ENCODE data around the gene GAA.

The GAA gene

DNA sequence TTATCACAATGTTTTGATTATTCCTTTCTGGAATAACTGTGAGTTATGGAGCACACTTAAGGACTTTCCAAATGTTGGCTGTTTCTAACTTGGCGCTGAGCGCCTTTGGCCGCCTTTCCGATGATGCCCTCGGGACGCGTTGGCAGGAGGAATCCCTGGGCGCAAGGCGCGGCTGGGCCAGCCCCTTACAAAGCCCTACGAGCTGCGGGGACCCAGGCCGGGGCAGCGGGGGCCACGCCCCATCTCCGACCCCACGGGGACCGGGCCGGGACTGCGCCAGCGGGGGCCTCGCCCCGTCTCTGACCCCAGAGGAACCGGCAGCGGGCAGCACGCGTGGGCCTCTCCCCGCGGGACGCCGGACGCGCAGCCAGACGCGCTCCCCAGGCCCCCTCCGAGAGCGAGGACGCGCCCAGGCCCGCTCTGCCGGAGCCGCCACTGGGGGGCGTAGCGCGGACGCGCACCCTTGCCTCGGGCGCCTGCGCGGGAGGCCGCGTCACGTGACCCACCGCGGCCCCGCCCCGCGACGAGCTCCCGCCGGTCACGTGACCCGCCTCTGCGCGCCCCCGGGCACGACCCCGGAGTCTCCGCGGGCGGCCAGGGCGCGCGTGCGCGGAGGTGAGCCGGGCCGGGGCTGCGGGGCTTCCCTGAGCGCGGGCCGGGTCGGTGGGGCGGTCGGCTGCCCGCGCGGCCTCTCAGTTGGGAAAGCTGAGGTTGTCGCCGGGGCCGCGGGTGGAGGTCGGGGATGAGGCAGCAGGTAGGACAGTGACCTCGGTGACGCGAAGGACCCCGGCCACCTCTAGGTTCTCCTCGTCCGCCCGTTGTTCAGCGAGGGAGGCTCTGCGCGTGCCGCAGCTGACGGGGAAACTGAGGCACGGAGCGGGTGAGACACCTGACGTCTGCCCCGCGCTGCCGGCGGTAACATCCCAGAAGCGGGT, at the start of gene GAA:
Gene GAA, plus strand, starts transcription at position 571 of the 935 bp plus-strand sequence. CDS start 3,006 bp downstream, outside the sequence.
- no peak for DNase-seq

DNA sequence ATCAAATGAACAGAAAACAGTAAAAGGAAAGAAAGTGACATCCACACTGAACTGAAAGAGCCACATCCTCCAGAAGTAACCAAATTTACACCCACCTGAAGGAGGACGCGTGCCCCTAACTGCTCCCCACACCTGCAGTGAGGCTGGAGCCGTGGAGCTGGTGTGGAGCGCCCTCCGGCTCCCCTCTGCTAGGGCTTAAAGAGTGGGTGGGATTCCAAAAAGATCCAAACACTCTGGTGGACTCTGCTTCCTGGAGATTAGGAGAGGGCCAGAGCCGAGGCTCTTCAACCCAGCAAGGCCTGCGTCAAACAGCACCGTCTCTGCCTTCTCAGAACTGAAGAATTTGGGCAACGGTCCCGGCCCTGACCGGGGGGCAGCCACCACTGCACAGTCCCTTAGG, 49.7 kb upstream of the GAA start:
- no peak for DNase-seq

DNA sequence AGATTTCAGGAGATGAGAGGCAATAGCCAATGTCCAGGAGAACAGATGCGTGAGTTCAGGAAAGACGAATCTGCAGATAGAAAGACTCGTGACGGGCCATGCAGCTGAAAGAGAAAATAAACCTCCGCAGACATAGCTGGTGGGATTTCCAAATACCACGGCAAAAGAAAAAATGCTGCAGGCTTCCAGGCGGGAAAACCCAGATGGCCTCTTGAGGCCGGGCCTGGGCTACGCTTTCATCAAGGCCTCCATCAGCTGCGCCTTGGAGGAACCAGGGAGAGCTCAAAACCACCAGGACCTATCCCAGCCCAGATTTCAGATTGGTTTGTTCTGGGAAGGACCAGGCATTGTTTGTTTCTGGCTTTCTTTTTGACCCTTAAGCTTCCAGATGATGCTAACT, 48.3 kb upstream of the GAA start:
- no peak for DNase-seq

DNA sequence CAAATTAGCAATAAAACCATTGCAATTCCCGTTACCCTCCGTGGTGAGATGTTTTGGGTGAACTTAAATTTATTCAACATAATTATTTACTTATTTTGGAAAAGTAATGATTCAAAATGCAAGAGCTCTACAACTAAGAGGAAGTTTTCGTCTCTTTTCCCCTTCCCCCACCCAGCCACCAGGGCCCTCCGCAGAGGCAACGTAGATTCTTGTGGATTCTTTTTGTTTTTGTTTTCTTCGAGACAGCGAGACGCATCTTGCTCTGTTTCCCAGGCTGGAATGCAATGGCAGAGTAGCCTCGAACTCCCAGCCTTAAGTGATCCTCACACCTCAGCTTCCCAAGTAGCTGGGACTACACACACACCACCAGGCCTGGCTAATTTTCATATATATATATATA, 45.8 kb upstream of the GAA start:
- DNase-seq: no peak

DNA sequence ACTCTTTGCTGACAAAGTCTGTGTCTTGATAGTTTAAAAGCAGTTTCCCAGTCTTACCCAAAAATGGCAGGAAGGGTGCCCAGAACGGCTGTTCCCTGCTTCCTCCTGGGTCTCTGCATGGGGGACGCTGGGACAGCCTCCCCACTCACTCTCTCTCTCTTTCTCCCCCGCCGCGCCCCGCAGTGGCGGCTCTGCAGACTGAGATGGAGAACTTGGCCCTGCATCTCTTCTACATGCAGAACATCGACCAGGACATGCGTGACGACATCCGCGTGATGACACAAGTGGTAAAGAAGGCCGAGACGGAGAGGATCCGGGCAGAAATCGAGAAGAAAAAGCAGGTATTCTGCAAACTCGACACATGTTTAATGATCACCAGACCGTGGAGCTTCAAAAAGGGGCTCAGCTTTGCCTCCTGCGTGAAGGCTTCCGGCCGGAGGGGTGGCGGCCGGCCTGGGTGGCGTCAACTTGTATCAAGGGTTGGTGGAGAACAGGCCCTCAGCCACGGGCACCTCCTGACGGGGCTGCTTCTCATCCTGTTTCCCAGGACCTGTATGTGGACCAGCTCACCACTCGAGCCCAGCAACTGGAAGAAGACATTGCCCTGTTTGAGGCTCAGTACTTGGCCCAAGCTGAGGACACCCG, 42.9 kb upstream of the GAA start:
- DNase-seq: no peak

DNA sequence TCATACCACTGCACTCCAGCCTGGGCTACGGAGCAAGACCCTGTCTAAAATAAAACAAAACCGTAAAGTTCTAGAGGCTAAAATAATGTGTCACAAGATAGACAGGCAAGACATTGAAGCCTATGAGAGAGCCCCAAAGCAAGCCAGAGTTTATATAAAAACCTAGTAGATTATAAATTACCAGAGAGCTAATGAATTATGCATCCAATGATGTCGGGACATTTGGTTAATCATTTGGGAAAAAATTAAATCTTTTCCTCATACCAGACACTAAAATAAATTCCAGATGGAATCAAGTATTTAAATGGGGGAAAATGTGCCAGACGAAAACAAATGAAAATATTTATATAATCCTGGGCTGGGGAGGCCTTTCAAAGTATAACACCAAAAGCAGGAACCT, 40.7 kb upstream of the GAA start:
- DNase-seq: no peak

DNA sequence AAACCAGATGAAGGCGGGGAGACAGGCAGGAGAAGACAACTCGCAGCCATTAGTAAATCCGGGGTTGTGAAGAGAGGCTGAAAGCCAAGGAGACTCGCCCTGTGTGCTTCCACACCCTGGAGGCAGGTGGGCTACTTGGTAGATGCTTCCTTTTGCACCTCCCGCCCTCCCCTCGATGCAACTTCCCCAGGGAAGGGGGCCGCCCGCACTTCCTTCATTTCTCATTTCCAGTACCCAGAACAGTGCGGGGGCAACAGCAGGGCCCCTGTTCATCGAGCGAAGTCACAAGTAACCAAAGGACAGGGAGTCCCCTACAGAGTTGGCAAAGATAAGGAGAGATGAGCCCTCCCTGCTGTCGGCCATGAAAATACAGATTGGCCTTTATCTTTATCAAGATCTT, 40.0 kb upstream of the GAA start:
- no peak for DNase-seq

DNA sequence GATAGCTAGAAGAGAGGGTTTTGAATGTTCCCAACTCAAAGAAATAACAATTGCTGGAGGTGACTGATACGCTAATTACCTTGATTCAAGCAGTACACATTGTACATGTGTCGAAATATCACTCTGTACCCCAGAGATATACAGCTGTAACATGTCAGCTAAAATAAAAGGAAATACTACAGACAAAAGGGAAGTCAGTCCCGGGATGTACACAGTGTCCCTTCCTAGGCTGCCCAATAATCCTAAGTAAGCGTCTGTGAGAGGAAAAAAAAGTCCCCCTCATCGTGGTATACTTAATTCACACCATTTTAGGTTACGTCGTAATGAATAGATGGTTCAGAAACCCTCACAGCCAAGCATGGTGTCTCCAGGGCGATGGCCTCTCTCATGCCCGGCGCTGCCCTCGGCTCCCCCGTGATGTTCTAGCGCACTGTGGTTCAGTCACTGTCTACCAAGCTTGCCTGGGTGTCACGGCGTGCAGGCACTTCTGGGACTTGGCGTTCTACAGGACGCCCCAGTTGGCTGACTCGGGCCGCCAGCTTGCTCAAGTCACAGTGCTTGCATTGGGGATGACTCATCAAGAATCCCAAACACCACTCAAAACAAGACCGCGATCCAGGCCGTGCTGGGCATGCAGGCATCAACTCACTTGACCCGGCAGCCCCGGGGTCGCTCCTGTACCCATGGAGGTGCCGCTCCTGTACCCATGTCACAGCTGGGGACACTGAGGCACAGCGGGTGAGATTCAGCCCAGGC, 37.4 kb upstream of the GAA start:
- DNase-seq: no peak

DNA sequence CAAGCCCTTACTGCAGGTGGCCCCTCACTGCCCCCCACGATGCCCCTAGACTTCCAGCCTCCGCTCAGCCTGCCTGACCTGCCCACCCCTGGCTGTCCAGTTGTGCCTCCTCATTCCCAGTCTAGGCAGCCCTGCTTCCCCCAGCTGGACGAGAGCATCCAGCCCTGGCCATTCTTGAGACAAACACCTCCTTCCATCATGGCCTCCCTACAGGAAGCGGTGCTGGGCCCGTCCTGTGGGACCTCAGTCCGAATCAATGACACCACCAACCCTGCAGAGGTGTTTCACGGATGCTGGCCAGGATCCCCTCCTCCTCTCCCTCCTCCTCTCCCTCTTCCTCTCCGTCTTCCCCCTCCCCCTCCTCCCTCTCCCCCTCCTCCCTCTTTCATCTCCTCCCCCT, 36.7 kb upstream of the GAA start:
- no peak for DNase-seq

DNA sequence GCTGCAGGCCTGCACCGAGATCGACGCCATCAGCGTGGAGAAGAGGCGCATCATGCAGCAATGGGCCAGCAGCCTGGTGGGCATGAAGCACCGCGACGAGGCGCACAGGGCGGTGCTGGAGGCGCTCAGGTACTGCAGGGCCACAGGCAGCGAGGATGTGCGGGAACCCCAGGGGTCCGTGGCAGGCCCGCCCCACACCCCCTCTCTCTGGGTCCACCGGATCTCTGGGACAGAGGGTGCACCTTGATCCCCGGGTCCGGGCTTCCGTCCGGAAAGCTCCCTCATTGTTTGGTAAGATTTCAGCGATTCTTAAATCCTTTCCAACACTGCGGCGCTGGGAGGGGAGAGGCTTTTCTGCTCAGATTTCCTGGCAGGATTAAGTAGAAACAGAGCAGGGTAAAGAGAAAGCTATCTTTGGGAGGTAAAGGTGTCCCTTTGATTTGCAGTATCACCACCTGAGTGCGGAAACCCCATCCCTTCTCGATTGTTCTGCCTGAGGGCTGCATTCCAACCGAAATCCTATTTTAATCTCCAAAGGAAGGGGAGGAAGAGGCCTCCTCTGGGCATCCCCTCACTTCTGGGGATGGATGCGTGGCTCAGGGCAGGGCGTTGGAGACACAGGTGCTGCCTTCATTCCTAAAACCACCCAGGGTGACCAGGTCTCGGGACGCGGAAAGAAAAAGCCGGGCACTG, 35.8 kb upstream of the GAA start:
- no peak for DNase-seq

DNA sequence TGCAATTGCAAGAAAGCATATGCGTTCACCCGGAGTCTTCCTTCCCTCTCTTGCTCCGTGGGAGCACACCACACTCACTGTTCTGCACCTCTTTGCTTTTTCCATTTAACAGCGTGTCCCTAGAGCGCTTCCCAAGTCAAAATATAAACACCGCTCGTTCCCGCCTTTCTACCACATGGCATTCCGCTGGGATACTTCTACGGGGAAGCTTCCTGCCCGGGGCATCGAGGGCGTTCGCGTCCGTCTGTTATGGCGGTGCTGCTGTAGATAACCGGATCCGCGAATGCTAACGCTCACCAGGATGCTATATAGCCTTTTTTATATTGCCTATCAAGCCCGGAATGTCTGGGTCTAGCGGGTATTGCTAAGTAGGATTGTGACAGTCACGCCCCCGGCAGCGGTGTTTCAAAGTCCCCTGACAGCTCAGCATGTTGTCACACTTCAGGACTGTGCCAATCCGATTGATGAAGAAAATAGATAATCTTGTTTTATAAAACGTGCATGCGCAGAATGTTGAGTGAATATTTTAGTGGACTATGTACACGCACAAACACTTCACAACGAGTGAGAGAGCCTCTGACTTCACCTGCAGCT, 33.9 kb upstream of the GAA start:
- DNase-seq: no peak

DNA sequence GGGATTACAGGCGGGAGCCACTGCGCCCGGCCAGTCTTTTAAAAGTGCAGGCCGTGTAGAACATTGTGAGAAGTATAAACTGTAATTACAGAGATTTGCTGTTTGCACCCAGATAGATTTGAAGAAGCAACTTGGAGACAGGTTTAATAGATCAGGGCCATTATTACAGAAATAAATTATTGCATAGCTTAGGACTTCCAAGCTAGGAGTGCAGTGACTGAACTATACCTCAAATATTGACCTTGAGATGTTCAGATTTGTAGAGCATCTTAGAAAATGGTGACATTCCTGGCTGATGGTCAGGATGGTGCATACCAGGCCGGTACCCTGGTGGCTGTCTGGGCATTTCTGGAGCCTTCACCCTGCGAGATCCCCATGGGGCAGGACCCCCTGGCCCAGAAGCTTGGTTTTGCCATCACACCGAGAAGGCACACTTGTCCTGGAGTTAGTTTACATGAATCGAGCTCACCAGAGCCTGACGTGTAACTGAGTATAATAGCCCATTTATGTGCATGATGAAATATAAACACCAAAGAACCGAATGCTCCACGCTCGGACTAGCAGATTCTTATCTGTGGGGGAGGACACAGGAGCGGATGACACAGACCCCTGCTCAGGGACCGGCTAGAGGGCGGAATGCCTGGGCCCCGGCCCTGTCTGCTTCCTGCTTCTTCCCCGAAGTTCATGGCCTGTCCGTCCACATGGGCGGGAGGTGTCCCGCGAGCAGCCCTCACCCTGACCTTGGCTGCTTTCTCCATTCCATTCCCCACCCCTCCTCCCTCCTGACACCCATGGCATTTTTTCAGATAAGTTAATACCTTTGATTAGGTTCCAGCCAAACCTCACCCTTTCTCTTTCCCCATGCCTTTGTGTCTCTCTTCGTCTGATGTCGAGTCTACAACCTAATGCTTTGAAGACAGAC, 32.8 kb upstream of the GAA start:
- no peak for DNase-seq

DNA sequence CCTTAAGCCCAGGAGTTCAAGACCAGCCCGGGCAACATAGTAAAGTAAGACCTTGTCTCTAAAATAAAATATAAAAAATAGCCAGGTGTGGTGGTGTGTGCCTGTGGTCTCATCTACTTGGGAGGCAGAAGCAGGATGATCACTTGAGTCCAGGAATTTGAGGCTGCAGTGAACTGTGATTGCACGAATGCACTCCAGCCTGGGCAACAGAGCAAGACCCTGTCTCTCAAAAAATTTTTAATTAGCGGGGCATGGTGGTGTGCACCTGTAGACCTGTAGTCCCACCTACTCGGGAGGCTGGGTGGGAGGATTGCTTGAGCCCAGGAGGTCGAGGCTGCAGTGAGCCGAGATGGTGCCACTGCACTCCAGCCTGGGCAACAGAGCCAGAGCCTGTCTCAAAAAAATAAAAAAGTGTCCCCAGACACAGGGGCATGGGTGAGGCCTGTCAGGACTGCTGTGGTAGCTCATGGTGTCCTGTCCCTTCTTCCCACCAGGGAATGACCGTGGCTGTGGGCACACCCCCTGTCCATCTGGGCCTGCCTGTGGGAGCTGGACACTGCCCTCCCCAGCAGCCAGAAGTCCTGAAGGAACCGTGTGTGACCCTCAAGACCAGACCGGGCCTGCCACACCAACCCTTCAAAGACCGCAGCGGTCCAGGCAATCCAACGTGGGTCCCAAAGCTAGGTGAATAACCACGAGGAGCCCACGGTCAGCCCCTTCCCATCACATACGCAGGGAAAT, 30.8 kb upstream of the GAA start:
- DNase-seq: no peak

DNA sequence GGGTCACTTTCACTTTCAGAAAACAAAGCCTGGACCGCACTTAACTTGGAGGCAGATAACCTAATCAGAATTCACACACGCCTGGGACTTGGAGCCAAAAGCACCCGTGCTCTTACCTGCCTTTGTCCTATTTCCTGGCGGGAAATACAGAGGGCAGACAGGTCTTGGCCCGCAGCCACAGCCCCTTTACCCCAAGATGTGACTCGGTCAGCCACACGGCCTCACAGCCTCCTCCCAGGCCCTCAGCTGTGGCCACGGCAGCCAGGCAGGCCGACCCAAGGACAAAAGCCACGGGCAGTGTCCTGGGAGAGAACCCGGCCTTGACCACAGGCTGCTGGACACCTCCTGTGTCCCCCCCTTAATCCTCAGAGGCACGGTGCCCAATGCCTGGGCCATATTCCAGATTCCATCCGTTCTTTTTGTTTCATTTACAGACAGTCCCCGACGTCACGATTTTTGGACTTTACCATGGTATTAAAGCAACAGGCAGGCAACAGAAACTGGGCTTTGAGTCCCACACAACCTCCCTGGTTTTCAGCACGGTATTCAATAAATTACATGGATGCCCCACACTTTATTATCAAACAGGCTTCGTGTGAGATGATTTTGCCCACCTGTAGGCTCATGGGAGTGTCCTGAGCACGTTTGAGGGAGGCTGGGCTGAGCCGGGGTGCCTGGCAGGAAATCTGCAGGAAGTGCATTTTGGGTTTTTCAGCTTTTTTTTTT, 30.1 kb upstream of the GAA start:
- DNase-seq: no peak

DNA sequence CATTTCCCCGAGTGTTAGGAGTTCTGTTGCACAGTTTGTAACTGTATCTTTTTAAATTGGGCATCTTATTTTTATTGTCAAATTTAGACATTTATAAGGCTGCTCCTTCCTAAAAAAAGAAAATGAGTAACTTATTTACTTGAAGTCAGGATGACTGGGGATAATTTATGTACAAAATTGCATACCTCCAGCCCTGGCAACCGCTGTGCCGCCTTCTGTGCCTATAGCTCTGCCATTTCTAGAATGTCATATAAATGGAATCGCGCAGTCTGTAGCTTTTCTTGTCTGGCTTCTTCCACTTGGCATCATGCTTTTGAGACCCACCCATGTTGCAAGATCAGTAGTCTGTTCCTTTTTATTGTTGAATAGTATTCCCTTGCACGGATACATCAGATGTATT, 29.0 kb upstream of the GAA start:
- no peak for DNase-seq

DNA sequence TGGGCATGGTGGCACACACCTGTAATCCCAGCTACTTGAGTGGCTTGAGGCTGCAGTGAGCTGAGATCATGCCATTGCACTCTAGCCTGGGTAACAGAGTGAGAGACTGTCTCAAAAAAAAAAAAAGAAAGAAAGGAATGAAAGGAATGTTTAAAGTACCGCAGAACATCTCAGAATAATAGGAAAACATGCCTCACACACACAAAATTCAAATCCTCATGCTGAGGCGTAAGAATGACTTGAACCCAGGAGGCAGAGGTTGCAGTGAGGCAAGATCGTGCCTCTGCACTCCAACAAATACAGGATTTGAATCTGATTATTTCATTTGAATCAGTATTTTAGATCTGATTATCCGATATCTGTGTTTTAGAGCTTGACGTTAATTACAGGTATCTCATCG, 21.3 kb upstream of the GAA start:
- DNase-seq: no peak

DNA sequence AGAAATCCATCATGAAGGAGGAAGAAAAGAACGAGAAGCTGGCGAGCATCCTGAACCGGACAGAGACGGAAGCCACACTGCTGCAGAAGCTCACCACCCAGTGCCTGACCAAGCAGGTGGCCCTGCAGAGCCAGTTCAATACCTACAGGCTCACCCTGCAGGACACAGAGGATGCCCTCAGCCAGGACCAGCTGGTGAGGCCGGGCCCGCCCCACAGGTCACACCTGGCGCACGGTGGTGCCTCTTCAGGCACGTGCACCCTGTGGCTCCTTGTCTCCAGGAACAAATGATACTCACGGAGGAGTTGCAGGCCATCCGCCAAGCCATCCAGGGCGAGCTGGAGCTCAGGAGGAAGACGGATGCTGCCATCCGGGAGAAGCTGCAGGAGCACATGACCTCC, 19.8 kb upstream of the GAA start:
- DNase-seq: no peak

DNA sequence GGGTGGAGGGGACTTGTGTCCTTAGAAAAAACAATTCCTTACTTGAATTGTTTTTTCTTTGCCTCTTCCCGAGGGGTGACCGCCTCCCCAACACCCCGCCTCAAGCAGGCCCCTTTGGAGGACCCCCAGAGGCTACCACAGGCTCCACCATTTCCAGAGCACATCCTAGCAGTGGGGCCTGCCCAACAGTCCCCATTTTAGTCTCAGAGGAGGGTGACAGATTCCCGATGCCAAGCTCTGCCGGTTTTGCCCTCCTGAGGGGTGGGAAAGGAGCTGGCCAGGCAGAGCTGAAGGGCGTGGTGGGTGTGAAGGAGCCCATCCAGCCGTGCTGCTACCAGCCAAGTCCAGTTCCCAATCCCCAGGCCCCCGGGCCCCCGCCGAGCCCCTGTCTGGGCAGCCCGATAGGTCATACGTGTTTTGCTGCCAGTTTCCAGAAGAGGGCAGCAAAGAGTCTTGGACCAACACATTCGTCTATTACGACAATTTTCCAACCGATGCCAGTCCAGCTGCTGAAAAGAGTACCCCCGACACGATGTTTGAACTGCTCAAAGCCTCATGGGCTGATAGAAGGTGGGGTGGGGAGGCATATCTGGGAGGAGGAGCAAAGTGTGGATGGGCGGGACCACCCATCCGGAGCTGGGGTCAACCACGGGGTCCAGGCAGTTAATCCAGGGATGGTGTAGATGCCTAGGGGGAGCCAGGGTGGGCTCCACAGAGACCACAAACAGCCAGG, 18.8 kb upstream of the GAA start:
- no peak for DNase-seq

DNA sequence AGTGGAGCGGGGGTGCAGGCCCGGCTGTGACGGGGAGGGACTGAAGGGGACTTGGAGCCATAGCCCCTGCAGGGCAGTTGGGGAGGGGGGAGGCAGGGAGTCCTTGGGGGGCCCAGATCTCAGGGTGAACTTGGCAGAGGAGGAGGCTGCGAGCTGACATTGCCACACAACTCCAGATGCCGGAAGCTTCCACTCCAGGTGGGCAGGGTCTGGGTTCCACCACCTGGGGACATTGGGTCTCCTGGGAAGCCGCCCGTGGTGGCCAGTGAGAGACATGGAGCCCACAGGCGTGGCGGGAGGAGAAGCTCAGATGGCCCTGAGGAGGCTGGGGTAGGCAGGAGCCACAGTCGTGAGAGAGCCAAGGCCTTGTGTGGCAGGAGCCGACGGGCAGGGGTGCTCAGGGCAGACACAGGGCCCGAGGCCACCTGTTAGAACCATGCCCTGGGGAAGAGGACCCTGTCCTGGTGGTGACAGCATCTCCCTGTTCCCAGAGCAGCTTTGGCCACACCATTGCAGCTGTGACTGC, 18.2 kb upstream of the GAA start:
- no peak for DNase-seq
